GM18507 (cell line): ENCODE results near the gene GCNA.

Experiments
- DNase-seq: peaks from one replicate; pipeline ENCODE4 v3.0.0; 2011; ENCODE audit warnings: low read depth; ENCODE audit not compliant: insufficient read length; ENCODE audit errors: extremely low spot score
- FAIRE-seq: peaks from 2 replicates; lab custom pipeline; 2011; peaks lifted over from hg19 to GRCh38; lab: Jason Lieb, UNC

The GCNA gene

DNA sequence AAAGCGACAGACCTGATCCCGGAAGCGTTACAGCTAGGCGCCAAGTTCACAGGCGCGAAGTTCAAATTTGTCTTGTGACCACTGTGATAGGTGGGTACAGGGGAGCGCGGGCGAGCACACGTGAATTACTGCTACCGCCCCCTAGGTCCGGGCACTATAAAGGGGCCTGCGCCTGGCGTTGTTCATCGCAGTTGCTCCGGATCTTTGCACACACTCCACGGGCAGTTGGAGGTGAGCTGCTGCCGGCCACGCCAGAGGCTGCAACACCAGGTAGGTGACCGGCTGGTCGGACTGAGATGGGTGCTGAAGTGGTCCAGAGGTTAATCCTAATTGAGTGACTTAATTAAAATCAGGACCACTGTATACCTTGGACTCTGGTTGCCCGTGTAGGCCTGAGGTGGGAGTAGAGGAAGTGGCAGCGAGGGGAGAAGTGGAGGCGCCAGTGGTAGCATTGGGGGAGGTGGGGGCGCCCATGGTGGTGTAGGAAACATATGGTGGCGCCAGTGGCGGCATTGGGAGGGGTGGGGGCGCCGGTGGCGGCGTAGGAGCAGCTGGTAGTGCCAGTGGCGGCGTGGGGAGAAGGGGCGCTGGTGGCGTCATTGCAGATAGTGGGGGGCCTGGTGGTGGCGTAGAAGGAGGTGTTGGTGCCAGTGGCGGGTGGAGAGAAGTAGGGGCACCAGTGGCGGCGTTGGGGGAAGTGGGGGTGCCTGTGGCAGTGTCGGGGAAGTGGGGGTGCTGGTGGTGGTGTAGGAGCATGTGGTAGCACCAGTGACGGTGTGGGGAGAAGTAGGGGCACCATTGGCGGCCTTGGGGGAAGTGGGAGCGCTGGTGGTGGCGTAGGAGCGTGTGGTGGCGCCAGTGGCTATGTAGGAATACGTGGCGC is at the start of gene GCNA:
Gene GCNA, plus strand, starts transcription at position 185 of the 883 bp plus-strand sequence. CDS start 2,385 bp downstream, outside the sequence.
- FAIRE-seq (no peak), DNase-seq (no peak)

DNA sequence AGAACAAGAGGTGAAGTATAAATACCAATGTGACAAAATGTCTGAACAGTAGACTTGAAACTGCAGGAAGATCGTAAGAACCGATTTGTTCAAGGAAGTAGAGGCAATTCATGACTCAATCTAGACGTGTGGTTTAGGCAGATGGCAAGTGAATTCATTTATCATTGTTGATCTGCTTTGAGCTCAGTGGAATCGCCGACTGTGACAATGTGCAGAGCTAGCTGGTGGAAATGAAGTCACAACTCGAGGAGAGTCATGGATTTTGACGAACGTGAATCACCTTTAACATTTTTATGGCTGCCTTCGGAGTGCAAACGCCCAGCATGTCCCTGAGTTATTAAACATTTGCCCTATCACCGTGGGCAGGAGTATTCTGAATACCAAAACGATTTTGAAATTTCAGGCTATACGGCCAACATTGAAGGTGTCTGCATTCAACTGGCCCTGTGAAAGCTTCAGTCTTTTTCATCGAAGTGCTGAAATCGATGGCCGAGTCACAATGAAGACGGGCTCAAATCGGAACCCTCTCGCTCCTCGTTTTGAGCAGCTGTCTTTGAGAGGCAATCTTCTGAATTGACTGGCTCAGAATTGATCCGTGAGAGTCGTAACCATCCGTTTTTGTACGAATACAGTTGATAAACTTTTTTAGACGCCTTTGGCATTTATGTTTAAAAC is 46.0 kb upstream of the GCNA start:
- DNase-seq (no peak), FAIRE-seq (no peak)

GRCh38 chrX:71532753-71533425 is 45.3 kb upstream of the GCNA start, which contains the start of gene OGT:
OGT (plus strand) TSS chrX:71533104; CDS start chrX:71533300, 196 bp downstream.
- peak; percentile 48 for DNase-seq
- peak; percentile 98 for FAIRE-seq

- no peak for DNase-seq
- no peak for FAIRE-seq
Measured at GRCh38 chrX:71533516-71533850, 44.8 kb upstream of the GCNA start.

- DNase-seq (no peak), FAIRE-seq (peak; percentile 81)
Measured at GRCh38 chrX:71533851-71534561, 44.2 kb upstream of the GCNA start.

DNA sequence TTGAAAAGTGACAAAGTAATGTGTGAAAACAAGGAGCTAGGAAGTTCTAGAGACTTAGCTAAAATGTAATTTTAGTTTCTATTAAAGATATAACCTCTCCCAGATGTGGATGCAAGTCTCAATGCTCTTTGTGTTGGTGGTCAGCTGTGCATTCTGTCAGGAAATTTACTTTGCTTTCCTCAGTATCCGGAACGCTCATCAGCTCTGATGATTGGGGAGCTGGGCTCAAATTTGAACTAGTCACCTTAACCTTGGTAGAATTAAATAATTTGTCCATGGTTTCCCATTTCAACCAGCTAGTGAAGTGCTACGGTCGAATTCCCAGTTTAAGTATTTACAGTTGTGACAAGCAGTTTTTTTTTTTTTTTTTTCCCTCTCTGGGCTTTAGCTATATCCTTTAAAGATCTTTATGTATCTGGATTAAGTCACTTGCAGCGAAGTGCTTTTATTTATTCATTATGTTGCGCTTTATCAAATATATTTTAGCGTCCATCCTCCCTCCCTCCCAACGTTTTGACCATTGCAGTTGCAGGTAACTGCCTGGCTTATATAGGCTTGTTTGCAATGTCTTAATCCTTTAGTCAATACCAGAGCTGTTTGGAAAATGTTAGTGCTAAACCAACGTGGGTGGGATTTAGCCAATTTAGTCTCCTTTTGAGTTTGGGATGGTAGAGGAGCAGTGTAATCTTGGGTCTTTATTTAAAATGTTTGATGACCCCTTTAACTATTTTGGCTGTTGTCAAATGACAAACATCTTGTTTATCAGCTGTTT is 43.3 kb upstream of the GCNA start:
- no peak for DNase-seq
- FAIRE-seq, result no peak

DNA sequence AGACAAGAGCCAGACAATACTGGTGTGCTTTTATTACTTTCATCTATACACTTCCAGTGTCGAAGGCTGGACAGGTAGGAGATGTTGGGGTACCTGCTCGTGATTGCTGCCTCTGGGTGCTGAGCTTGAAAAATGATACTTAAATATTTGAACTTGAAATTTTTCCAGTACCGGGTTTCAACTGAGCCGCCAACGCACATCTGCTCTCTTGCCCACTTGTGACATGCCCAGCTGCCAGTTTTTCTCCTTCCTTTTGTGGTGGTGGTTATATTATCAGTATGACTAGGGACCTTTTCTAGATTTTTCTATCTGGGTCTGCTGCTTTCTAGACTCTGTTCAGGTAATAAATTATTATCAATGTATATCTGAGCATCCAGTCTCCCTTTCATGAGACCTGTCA is 42.0 kb upstream of the GCNA start:
- no peak for FAIRE-seq
- DNase-seq, result no peak

DNA sequence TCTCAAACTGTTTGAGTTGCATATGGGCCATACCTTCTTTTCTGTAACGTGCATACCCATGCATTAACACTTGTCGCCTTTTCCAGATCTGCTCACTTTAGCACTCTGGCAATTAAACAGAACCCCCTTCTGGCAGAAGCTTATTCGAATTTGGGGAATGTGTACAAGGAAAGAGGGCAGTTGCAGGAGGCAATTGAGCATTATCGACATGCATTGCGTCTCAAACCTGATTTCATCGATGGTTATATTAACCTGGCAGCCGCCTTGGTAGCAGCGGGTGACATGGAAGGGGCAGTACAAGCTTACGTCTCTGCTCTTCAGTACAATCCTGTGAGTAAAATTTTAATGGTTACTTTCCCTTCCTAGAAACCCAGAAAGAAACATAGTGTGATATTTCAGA is 40.5 kb upstream of the GCNA start:
- FAIRE-seq (no peak), DNase-seq (no peak)

GRCh38 chrX:71540801-71541200 is 37.4 kb upstream of the GCNA start:
- no peak for DNase-seq
- FAIRE-seq, result peak; percentile 31

DNA sequence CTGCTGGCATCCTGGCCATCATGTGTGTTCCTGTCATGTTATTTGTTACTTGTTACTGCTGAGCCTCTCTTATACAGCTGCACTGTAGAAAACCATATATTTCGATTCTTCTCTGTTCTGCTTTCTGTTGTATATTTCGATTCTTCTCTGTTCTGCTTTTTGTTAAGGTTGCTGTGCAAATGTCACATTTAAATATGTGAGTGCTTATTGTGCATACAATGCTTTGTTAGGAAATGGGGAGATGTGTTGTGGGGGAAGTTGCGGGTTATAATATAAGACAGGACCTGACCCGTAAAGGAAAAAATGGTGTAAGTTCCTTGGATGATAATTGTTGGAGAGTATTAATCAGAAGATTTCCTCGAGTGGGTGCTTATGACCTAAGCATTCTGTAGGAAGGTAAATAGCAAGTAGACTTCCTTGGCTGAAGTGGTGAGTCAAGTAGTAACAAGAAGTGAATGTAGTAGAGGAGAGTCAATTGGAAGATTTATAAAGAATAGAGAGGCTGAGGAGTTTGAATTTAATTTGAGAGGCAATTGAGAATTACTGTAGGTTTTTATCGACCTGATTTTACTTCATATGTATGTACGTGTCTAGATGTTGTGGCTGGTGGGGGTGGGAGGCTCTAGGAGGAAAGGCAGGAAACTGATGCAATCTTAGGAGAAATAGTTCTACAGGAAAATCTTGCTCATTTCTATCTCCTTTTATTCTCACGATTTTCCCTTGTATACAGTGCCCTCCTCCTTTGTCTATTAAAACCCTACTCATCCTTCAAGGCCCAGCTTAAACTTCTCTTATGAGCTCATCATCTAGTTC is 36.8 kb upstream of the GCNA start:
- DNase-seq, result no peak
- FAIRE-seq, result peak; percentile 64

GRCh38 chrX:71542411-71542810 is 35.8 kb upstream of the GCNA start:
- FAIRE-seq, result no peak
- DNase-seq, result no peak

DNA sequence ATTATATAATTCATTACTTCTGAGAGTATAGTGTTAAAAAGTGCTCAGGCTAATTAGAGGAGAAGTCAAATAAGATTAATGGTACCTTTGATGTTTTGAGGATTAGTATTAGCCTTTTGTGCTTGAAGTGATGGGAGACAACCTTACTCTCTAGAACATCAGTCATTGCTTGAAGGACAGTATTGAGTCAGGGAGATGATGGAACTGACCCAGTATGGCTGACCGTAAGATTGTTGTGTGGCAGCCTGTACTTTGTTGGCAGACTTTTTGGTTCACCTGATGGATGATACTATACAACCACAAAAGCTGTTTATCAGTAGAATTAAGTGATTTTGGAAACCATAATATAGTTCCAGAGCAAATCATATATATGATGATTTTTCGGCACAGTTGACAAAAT is 35.4 kb upstream of the GCNA start:
- DNase-seq (no peak), FAIRE-seq (no peak)

DNA sequence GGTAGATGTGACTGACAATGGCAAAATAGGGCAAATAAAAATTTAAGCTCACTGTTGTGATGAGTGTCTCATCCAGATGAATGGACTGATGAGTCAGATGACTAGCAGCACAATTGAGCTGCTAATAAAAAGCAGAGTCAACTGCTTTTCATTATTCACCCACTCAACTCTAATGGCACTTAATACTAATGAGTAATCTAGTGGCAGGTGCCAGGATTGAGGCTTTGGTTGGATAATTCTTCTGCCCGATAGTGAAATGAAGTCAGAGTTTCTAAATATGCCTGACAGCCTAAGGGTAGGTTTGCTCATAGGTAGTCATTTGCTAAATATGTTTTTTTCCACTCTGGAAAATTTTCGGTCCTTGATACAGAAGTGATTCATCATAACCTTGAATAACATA is 34.9 kb upstream of the GCNA start:
- no peak for DNase-seq
- no peak for FAIRE-seq

DNA sequence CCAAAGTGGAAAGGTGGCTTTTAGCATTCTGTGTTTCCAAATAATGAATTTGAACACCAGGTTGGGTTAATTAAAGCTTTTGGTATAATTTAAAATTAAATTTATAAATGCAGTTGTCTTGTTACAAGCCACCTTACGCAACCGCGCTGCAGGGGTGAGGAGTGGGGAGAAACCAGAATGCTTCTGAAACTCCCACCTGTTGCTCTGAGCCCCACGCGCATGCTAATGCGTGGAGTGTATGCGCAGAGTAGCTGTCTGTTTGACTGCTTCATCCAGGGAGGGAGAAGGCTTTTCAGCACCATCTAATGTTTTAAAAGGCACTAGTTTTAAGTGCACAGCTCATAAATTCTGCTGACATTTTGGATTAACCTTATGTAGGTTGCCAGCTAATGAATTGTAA is 32.9 kb upstream of the GCNA start:
- FAIRE-seq (no peak), DNase-seq (no peak)

- DNase-seq (no peak), FAIRE-seq (no peak)
Measured at GRCh38 chrX:71546879-71547278, 31.4 kb upstream of the GCNA start.

GRCh38 chrX:71547339-71547738 is 30.9 kb upstream of the GCNA start:
- DNase-seq (no peak), FAIRE-seq (no peak)

GRCh38 chrX:71549986-71550385 is 28.3 kb upstream of the GCNA start:
- FAIRE-seq (no peak), DNase-seq (no peak)

GRCh38 chrX:71550578-71550977 is 27.7 kb upstream of the GCNA start:
- FAIRE-seq (no peak), DNase-seq (no peak)
